ENCODE data around the gene KCNIP1. TPM values are rescaled to one million over a fixed set of nuclear protein-coding genes. Genes with fewer than 3 reads are reported as not detected.
"Not testable (repeated sequence)": the region's sequence is repeated elsewhere in the genome, so short reads cannot be mapped to it uniquely, and the experiment has no call there.

Gene KCNIP1
- polyA plus RNA-seq, 3 donors: not detected

- DNase-seq; H4K20me1 ChIP-seq (ENCODE audit: insufficient read depth, low read length); H3K4me1 ChIP-seq (ENCODE audit: control insufficient read depth in 1 of 2, insufficient read depth in 2 of 2, low read length in 2 of 2); H3K9me3 ChIP-seq (replicated peaks in 1 of 2; ENCODE audit: control insufficient read depth in 1 of 2, insufficient read depth in 1 of 2, low read length in 2 of 2); H3K36me3 ChIP-seq (replicated peaks in 1 of 2; ENCODE audit: control insufficient read depth in 1 of 2, insufficient read depth in 2 of 2, low read length in 2 of 2); H3K36me3 Mint-ChIP-seq; H3K27ac ChIP-seq (ENCODE audit: low read depth in 1 of 2, low read length in 2 of 2); H3K27ac Mint-ChIP-seq; H2AFZ ChIP-seq (ENCODE audit: insufficient read depth, low read depth, low read length, poor library complexity, severe bottlenecking); H3K79me2 ChIP-seq (ENCODE audit: insufficient read depth, low read length); H3K27me3 ChIP-seq (ENCODE audit: control insufficient read depth in 2 of 2, insufficient read depth in 2 of 2, low read length in 2 of 2); H3K9me3 Mint-ChIP-seq; H3K27me3 Mint-ChIP-seq (ENCODE audit: low read depth in 3 of 3); H3K4me2 ChIP-seq (replicated peaks; ENCODE audit: extremely low read depth, low read length, poor library complexity, severe bottlenecking); intact Hi-C loops (cut with micrococcal nuclease); H3K4me3 Mint-ChIP-seq; H3K4me3 ChIP-seq (replicated peaks in 1 of 3; ENCODE audit: low read depth in 2 of 3, low read length in 3 of 3); H3K4me1 Mint-ChIP-seq; H3K9ac ChIP-seq (ENCODE audit: insufficient read depth, low read length, poor library complexity, severe bottlenecking): not testable (repeated sequence)
- 89% methylated on average over 9 of the region's 9 CpGs for WGBS (ENCODE audit: insufficient coverage)
These were observed 262.0 kb downstream of the KCNIP1 start for GRCh38 chr5:170765868-170766267.

GRCh38 chr5:170769246-170769645 lies 265.4 kb downstream of the KCNIP1 start:
- Mint-ChIP-seq H3K36me3 (no peaks in the 10 kb centered on the region), H3K4me3 (no peak overlapping the region), H3K4me1 (no peaks in the 10 kb centered on the region), H3K9me3 (no peaks in the 10 kb centered on the region), H3K27ac (no peak overlapping the region), H3K27me3 (ENCODE audit: low read depth in 3 of 3) (peaks cover 5 to 14% (median 7%) of the 10 kb centered on the region in 3 donors)
- Histone ChIP-seq H3K9me3 (replicated peaks in 1 of 2; ENCODE audit: control insufficient read depth in 1 of 2, insufficient read depth in 1 of 2, low read length in 2 of 2) (no peaks in the 10 kb centered on the region), H3K4me3 (replicated peaks in 1 of 3; ENCODE audit: low read depth in 2 of 3, low read length in 3 of 3) (no peak overlapping the region), H3K9ac (ENCODE audit: insufficient read depth, low read length, poor library complexity, severe bottlenecking) (no peak overlapping the region), H3K27ac (ENCODE audit: low read depth in 1 of 2, low read length in 2 of 2) (no peak overlapping the region), H3K4me1 (ENCODE audit: control insufficient read depth in 1 of 2, insufficient read depth in 2 of 2, low read length in 2 of 2) (no peaks in the 10 kb centered on the region), H4K20me1 (ENCODE audit: insufficient read depth, low read length) (no peaks in the 10 kb centered on the region), H2AFZ (ENCODE audit: insufficient read depth, low read depth, low read length, poor library complexity, severe bottlenecking) (no peak overlapping the region), H3K4me2 (replicated peaks; ENCODE audit: extremely low read depth, low read length, poor library complexity, severe bottlenecking) (no peak overlapping the region), H3K27me3 (ENCODE audit: control insufficient read depth in 2 of 2, insufficient read depth in 2 of 2, low read length in 2 of 2) (no peaks in the 10 kb centered on the region), H3K36me3 (replicated peaks in 1 of 2; ENCODE audit: control insufficient read depth in 1 of 2, insufficient read depth in 2 of 2, low read length in 2 of 2) (no peaks in the 10 kb centered on the region), H3K79me2 (ENCODE audit: insufficient read depth, low read length) (no peaks in the 10 kb centered on the region)
- intact Hi-C loops (cut with micrococcal nuclease): no loop called here
- no peak for DNase-seq
- TF ChIP-seq CTCF (IDR thresholded peaks at IDR 0.05): no peak
- WGBS (ENCODE audit: insufficient coverage): 60% methylated on average over 4 of the region's 6 CpGs
